Ramos (cell line): ENCODE results near the gene BPIFB3.
"Not testable (repeated sequence)": the region's sequence is repeated elsewhere in the genome, so short reads cannot be mapped to it uniquely, and the experiment has no call there.

Experiments used
- in situ Hi-C: fragments of 300-500 bp; cut with MboI; formaldehyde crosslinking; loops from one replicate; pipeline ENCODE4 v1.14.3; 2022; ENCODE audit warnings: low sequenced_read_pairs; ENCODE audit not compliant: unreplicated experiment

BPIFB3 gene

GRCh38 chr20:33110147-33110825 is 56.6 kb downstream of the BPIFB3 start:
- in situ Hi-C loops: no loop called here

- in situ Hi-C loops: no loop called here
Measured at GRCh38 chr20:33111306-33111705, 57.6 kb downstream of the BPIFB3 start.

- in situ Hi-C loops: no loop called here
Measured at GRCh38 chr20:33112547-33113386, 59.1 kb downstream of the BPIFB3 start.

- in situ Hi-C loops: no loop called here
Measured at GRCh38 chr20:33113387-33113908, 59.7 kb downstream of the BPIFB3 start.

- in situ Hi-C loops: not testable (repeated sequence)
Measured at GRCh38 chr20:33115501-33115900, 61.8 kb downstream of the BPIFB3 start.

GRCh38 chr20:33119725-33120720 is 66.3 kb downstream of the BPIFB3 start:
- in situ Hi-C loops: no loop called here

GRCh38 chr20:33120934-33121333 is 67.2 kb downstream of the BPIFB3 start:
- in situ Hi-C loops: no loop called here

- in situ Hi-C loops: not testable (repeated sequence)
Measured at GRCh38 chr20:33122297-33122696, 68.6 kb downstream of the BPIFB3 start.
